HG02763 (cell line): ENCODE results near the gene CD22.

Experiments
- ATAC-seq: cut with Tn5 transposase; IDR thresholded peaks from one replicate; pipeline ENCODE4 v1.9.1; 2021; ENCODE audit warnings: mild to moderate bottlenecking, moderate library complexity; ENCODE audit not compliant: unreplicated experiment

CD22 gene

DNA sequence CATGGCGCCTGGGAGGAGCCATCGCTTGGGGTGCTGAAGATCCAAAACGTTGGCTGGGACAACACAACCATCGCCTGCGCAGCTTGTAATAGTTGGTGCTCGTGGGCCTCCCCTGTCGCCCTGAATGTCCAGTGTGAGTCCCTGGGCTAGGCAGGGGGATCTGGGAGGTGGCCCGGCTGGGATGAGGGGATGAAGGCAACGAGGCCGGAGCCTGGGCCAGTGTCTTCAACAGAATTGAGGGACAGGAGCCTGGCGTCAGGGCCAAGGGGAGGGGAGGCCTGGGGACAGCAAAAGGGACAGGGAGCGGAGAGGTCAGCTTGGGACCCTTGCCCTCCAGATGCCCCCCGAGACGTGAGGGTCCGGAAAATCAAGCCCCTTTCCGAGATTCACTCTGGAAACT lies 12.0 kb downstream of the CD22 start:
- ATAC-seq, result no peak

GRCh38 chr19:35341565-35342225 lies 12.7 kb downstream of the CD22 start:
- no peak for ATAC-seq

- no peak for ATAC-seq
Observed at GRCh38 chr19:35342430-35342829, 13.4 kb downstream of the CD22 start.

DNA sequence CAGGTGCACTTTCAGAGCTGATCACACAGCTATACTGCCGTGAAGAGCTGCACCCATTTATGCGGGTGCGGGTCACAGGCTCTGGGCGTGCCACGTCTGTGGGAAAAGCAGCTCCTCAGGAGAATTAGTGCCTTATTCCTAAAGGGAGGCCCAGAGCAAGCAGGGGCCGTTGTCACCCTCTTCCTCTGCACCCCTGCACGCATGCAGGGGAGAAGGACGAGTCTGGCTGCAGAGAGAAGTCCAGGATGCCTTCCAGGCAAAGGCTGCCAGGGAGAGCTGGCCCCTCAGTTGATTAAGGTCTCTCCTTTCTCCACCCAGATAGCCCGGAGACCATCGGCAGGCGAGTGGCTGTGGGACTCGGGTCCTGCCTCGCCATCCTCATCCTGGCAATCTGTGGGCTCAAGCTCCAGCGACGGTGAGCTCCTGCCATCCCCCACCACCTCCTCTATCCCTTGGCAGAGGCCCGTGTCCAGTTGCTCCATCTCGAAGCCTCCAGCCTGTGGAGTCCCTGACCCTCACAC lies 15.6 kb downstream of the CD22 start:
- ATAC-seq, result no peak

DNA sequence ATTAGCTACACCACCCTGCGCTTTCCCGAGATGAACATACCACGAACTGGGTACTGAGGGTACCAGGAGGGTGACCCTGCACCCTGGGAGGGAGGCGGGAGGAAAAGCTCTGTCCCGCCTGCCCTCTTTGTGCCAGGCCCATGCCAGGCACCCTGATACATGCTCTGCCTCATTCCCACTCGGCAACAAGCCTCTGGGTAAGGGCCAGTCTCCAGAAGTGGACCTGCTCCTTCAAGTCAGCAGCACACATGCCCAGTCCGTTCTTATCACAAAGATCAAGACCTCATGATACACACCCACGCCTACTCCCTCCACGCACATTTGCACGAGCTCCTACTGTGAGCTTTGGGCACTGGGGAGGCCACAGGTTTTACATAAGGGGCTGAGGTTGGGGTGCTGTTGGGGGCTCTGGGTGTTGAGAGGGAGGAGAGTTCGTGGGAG lies 16.7 kb downstream of the CD22 start:
- no peak for ATAC-seq

DNA sequence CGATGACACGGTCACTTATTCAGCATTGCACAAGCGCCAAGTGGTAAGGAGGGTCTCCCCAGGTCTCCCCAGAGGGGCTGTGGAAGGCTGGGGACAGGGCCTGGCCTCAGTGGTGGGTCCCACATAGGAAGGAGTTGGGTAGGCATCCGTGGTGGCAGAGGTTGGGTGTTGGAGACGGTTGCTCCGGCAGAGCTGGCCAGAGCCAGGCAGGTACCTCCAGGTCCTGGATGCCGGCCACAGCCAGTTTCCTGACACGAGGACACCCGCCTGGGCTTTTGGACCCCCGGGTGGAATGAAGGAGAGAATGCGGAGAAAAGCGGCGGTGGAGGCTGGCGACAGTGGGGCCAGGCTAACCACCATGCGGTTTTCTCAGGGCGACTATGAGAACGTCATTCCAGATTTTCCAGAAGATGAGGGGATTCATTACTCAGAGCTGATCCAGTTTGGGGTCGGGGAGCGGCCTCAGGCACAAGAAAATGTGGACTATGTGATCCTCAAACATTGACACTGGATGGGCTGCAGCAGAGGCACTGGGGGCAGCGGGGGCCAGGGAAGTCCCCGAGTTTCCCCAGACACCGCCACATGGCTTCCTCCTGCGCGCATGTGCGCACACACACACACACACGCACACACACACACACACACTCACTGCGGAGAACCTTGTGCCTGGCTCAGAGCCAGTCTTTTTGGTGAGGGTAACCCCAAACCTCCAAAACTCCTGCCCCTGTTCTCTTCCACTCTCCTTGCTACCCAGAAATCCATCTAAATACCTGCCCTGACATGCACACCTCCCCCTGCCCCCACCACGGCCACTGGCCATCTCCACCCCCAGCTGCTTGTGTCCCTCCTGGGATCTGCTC lies 17.4 kb downstream of the CD22 start:
- ATAC-seq, result peak; percentile 34

- ATAC-seq, result peak; percentile 59
Observed at GRCh38 chr19:35347171-35347929, 18.4 kb downstream of the CD22 start, which contains the start of gene FFAR1. Gene FFAR1, plus strand, starts transcription at chr19:35347902. Its CDS starts 3,650 bp downstream, at chr19:35351552.

GRCh38 chr19:35347930-35348298 lies 18.9 kb downstream of the CD22 start:
- no peak for ATAC-seq

DNA sequence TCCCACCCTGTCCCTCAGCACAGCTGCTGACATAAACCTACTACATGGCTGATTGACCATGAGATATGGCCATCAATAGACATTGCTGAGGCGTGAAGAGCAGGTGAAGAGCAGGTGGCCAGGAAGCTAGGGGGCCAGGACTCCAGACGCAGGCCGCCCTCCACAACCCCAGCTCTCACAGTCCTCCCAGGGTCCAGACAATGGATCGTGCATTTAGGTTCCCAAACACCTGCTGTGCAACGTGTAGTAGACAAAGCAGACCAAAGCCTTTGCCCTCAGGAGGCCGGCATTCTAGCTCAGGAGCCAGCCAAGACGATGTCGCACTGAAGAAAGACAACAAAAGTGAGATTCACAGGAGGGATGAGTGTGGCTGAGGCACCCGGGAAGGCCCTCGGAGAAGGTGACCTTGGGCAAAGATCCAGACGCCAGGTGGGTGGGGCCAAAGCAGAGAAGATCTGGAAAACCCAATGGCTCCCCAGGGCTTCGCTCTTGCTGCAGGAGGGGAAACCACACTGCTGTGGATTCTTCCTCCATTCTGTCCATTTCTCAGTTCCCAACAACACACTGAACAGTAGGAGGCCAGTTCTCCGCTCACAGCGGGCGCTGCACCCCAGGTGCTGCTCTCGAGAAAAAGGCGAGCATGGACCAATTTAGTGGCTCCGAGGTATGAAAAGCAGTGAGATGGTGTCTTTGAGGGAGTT lies 20.1 kb downstream of the CD22 start:
- no peak for ATAC-seq

- no peak for ATAC-seq
Observed at GRCh38 chr19:35349614-35350521, 20.9 kb downstream of the CD22 start.

DNA sequence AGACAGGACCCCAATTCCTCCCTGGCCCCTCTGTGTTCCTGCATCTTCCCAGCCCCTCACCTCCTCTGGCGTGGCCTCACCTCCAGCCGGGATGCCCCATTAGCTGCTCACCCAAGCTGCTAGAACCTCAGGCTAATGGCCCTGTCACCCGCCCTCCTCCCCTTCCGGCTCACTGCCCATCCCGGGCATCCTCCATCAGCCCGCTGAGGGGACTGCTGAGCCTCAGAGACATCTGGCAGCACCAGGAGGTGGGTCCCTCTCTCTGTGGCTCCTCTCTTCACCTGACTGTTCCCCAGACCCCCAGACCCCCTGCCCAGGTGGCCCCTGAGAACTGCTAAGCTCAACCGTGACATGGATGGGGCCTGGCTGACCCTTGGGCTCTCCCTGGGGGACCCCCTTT lies 21.6 kb downstream of the CD22 start:
- ATAC-seq, result no peak

- no peak for ATAC-seq
Observed at GRCh38 chr19:35351411-35352176, 22.6 kb downstream of the CD22 start.

- no peak for ATAC-seq
Observed at GRCh38 chr19:35352177-35352447, 23.1 kb downstream of the CD22 start.

GRCh38 chr19:35352448-35353304 lies 23.7 kb downstream of the CD22 start:
- ATAC-seq, result no peak

- ATAC-seq, result no peak
Observed at GRCh38 chr19:35353635-35354034, 24.6 kb downstream of the CD22 start.

DNA sequence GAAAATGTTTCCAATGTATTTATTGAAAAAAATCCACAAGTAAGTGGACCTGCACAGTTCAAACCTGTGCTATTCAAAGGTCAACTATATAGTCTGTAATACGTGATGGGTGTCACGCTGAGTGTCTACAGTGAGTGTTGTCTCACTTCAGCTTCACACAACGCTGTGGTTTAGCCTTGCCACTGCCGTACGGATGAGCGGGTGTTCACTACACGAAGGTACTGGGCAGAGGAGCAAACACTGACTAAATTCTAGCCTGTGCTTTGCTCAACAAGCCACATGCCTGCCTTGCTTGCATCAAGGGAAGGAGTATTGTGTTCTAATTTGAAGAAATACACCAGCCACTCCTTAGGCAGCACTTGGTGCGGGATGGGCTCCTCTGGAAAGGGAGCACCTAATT lies 25.9 kb downstream of the CD22 start:
- ATAC-seq, result no peak

DNA sequence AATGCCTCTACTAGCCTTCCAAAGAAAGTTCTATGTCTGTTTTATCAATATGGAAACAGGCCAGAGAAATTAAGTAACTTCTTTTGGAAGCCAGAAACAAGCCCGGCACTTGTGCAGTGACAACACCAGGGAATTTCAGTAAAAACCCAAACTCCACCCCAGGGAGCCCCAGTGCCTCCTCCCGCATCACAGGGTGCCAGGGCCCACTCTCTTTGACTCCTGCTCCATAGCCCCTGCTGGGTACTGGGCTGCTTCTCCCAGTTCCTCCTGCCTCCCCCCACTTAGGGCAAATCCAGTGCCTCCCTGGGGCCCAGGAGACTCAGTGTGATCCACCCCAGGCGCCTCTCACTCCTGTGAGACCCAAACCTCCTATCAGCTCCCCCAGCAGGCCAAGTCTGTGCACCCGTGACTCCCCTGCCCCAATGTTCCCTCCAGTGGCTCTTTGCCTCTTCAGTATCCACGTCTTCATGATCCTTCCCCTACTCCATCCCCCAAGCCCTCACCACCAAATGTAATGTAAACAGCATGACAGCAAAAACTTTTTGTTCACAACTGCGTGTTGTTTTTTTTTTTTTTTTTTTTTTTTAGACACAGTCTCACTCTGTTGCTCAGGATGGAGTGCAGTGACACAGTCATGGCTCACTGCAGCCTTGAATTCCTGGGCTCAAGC lies 26.9 kb downstream of the CD22 start:
- ATAC-seq, result no peak
